ENCODE results near the gene VTI1B.

VTI1B gene

GRCh38 chr14:67680121-67680602 lies 5.7 kb upstream of the VTI1B start:
- DNase-seq: no peak

DNA sequence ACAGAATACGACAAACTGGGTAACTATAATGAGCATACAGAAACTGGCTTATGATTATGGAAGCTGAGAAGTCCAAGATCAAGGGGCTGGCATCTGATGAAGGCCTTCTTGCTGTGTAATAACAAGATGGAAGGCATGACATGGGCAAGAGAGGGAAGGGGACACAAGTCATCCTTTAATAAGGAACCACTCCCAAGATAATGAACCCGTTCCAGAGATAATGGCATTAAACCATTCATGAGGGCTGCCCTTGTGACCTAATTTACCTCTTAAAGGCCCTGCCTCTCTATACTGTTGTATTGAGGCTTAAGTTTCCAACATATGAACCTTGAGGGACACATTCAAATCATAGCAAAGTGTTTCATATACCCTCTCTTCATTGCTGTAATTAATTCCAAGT lies 4.6 kb upstream of the VTI1B start:
- no peak for DNase-seq

GRCh38 chr14:67675219-67675582 lies 769 bp upstream of the VTI1B start:
- DNase-seq: no peak

DNA sequence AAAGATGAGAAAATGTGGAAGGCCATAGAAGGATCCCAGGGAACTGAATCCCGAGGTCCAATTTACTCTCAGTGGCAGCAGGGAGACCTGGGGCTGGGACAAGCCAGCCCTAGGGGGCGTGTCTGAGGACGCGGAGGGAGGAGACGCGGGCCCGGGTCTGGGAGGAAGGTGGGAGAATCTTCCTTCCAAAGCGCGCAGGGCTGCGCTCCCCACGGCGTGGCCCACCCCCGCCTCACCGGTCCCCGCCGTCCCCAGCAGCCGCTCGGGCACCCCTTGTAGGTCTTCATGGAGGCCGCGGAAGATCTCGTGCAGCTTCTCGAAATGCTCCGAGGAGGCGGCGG lies 323 bp downstream of the VTI1B start:
- no peak for DNase-seq

- no peak for DNase-seq
Measured at GRCh38 chr14:67673451-67673850, 981 bp downstream of the VTI1B start.

- DNase-seq: no peak
Measured at GRCh38 chr14:67668559-67668958, 5.9 kb downstream of the VTI1B start.

DNA sequence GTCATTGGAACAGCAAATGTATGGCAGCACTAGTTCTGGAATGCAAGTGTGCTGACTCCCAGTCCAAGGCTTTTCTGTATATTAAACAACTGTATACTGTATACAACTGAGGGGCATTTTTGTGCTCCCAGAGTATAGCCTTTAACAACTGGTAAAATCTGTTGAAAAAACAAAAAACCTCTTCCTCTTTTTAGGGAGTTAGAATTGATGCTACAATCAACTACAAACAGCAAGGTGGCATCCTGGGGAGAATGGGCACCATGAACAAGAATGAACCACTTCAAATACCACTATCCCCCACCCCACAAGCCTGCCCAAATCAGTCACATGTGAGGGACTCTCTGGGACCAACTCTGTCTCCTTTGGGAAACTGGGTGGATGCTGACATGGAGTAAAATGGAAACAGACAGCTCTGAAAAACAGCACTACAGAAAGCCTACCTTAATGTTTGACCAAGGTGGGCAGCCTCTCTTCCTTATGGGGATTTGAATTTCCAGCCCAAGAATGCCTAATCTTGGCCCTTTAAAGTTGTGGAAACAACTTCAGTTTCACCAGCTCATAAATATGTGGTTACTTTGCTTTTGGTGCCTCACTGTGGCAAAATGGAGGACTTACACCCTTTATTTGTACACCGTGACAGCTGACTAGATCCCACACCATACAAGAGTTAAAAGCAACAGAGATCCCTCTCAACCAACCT lies 7.5 kb downstream of the VTI1B start:
- no peak for DNase-seq

DNA sequence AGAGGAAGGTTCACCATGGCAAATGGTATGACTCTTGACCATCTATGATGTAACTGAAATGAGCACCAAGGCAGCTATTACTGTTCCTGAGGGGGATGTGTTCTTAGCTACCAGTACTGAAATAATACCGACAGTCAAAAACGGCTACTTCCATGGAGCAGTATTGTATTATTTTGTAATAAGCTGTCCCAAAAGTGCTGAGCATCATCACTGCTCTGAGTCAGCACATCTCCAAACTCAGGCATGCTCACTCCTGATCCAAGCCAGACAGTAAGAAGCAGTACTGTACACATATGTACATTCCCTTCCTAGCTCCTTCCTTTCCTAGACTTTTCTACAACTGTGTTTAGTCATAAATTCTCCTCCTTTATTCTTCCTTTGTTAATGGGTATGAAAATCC lies 8.6 kb downstream of the VTI1B start:
- DNase-seq: no peak

DNA sequence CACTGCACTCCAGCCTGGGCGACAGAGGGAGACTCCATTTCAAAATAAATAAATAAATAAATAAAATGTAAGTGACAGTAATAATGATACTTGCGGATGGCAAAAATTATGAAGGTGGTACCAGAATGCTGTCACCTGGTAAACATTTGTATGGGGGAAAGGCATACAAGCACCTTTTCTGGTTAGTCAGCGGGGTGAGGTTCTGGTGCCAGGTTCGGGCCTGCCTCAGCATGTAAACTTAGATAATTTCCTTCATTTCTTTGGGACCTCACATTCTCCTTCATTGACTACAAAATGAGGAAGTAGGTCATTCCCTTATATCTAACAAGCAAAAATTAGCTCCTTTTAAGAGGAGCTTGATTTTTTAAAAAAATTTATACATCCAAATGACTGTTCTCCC lies 10.8 kb downstream of the VTI1B start:
- no peak for DNase-seq

DNA sequence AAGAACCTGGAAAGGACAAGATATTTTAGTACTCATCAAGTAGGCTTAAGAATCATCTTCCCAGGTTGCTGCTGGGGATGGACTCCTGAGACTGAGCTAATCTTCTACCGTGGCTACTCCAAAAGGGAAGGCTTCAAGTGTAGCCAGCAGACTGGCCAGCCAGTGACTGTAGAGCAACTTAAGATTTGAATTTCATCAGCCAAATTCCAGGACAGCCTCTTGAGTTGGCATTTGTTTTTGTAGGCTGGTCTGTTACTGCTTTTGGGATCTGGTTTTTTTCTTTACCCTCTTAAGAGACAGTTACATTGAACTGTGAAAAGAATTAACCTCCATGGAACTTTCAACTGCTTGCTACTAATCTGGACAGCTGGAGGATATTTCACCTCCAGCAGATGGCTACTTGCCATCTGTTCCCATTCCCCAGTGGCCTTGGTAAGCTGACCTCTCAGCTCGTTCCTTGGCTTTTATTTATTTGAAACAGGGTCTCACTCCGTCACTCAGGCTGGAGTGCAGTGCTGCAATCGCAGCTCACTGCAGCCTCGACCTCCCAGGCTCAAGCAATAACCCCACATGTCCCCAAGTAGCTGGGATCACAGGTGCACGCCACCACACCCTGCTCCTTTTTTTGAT lies 20.7 kb downstream of the VTI1B start:
- no peak for DNase-seq

DNA sequence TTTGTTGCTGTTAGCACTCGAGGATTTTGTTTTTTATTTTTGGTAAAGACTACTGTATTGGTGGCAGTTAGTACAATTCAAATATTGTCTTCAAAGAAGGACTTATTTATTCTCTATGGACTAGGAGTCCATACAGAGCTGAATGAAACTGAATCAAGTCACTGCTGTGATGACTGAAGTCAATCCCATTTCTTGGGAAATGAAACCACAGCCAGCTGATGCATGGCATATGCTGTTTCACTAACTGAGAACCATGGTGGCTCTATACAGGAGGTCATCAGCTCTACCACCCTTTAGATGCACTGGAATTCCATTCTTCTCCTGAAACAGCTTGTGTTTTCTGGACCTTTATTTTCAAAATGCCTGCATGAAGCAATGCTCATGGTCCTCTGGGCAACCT lies 22.2 kb downstream of the VTI1B start:
- no peak for DNase-seq

- no peak for DNase-seq
Measured at GRCh38 chr14:67650694-67651093, 23.7 kb downstream of the VTI1B start.

- no peak for DNase-seq
Measured at GRCh38 chr14:67650151-67650550, 24.3 kb downstream of the VTI1B start.

GRCh38 chr14:67646131-67646530 lies 28.3 kb downstream of the VTI1B start:
- DNase-seq: no peak

GRCh38 chr14:67645414-67645813 lies 29.0 kb downstream of the VTI1B start:
- DNase-seq: no peak

GRCh38 chr14:67644428-67644827 lies 30.0 kb downstream of the VTI1B start:
- DNase-seq: no peak

DNA sequence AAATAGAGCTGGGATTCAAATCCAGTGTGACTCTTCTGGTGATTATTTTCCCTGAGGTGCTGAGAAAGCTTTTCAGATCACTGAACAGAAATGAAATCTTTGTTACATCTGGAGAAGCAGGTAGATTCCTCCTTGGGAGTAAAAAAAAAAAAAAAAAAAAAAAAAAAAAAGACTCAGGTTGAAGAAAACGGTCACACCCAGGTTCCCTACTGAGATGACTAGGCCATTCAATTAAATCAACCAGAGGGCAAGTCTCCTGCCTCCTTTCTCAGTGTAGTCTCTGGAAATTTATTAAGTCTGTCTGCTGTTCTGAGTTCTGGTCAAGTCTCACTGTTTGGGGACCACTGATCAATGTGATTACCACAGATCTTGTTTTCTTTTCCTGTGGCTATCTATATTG lies 30.7 kb downstream of the VTI1B start:
- DNase-seq: no peak

DNA sequence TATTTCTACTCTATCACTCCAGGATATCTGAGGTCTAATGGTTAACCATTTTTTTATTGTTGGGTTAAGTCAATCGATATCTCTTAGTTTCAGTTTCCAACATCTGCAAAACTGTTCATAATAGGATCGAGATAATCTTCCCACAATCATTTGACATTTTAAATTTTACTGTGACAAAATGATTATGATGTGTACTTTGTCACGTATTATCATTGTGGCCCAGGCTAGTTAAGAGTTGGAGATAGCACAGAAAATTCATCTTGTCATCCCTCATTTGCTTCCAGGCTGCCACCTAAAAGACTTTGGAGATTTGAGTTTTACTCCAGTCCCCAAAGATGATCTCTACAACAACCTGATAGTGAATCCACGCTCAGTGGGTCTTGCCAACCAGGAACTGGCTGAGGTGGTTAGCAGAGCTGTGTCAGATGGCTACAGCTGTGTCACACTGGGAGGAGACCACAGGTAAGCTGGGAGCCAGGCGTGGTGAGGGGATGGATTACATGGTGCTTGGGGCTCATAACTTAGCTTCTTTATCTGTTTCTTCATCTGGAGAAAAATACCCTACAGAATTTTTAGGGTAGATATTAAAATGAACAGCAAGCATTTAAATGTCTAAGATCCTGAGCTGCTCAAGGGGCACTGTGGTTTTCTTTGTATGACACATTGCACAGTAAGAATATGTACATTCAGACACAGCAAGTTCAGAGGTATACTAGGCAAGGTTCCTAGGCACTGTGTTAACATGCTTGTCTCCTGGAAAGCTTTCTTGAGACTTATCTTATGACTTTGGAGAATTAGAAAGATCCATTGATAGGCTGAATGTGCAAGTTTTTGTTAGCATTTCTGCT lies 32.3 kb downstream of the VTI1B start:
- DNase-seq: no peak

GRCh38 chr14:67641480-67641879 lies 33.0 kb downstream of the VTI1B start:
- DNase-seq: no peak

- DNase-seq: no peak
Measured at GRCh38 chr14:67638642-67639041, 35.8 kb downstream of the VTI1B start.

- no peak for DNase-seq
Measured at GRCh38 chr14:67636361-67636919, 38.0 kb downstream of the VTI1B start.

DNA sequence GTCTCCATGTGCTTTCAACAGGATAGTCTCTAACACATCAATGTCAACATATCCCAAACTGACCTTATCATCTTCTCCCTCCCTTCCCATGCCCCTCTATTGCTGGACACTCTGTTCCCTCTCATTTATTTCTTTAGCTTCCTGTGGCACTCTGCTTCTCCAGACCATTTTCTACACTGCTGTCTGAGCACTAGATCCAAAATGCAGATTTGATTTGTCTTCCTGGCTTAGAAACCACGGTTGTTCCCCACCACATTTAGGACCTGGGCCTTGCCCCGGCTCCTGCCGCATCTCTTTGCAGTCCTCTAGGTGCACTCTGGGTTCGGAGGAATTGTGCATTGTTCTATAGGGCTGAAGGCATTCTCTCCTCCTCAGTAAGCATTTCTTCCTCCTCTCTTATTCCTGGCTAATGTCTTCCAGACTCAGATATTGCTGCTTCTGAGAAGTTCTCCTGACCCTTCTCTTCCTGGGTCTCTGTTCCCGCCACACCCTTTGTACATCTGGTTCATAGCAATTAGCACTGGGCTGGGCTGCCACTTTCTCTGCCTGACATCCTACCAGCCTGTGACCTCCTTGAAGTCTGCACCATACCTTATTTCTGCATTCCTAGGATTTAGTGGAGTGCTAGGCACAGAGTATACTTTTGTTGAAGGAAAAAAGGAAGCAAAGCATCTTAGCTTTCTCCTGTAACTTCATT lies 40.8 kb downstream of the VTI1B start:
- no peak for DNase-seq

DNA sequence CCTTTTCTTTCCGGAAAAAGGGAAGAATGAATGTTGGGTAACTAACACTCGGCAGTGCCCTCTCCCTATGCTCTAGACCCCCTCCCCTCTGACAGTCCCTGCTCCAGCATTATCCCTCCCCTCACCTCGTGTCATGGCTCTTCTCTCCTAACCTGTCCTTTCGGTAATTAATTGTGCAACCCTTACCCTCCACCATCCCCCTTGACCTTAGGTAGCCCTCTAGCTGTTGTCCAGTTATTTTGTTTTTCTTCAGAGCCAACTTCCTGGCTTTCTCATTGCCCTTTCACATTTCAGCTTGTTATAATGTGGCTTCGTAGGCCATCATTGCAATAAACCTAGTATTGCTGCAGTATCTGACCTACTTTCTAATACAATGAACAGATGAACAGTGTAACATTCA lies 43.5 kb downstream of the VTI1B start:
- no peak for DNase-seq
